Measurements from ENCODE around the gene MYL6. TPM values are rescaled to one million over a fixed set of nuclear protein-coding genes. Genes with fewer than 3 reads are reported as not detected.

The MYL6 gene
- total and polyA plus RNA-seq, 4 donors = 1,471 to 3,593 (median 2,197) TPM

- DNase-seq = peak; percentile 99 to 100 (median 100)
- peak; percentile 96 for ATAC-seq (ENCODE audit: insufficient read depth, low FRiP score)
- Histone ChIP-seq H3K4me3 (peak within 1 kb of the TSS; percentile 77), H3K36me3 (ENCODE audit: control insufficient read depth in 4 of 4, insufficient read depth in 4 of 4, low read length in 4 of 4) (peaks cover 2 to 27% (median 20%) of the 10 kb centered on the region in 4 donors), H3K27me3 (ENCODE audit: control insufficient read depth in 3 of 3, insufficient read depth in 3 of 3, low read length in 2 of 3) (no peaks in the 10 kb centered on the region), H3K4me1 (ENCODE audit: control insufficient read depth in 5 of 5, insufficient read depth in 5 of 5, low read length in 5 of 5) (peaks cover 0 to 27% (median 12%) of the 10 kb centered on the region in 5 donors), H3K27ac (ENCODE audit: low read depth in 1 of 2, low read length in 1 of 2) (peak within 1 kb of the TSS; percentile 82 to 88), H3K9me3 (ENCODE audit: control insufficient read depth in 4 of 4, insufficient read depth in 3 of 4, low read length in 3 of 4) (no peaks in the 10 kb centered on the region), H3K9ac (ENCODE audit: insufficient read depth in 1 of 2, low read length in 2 of 2) (peak within 1 kb of the TSS; percentile 50 to 84)
- TF ChIP-seq, protein P1, sequence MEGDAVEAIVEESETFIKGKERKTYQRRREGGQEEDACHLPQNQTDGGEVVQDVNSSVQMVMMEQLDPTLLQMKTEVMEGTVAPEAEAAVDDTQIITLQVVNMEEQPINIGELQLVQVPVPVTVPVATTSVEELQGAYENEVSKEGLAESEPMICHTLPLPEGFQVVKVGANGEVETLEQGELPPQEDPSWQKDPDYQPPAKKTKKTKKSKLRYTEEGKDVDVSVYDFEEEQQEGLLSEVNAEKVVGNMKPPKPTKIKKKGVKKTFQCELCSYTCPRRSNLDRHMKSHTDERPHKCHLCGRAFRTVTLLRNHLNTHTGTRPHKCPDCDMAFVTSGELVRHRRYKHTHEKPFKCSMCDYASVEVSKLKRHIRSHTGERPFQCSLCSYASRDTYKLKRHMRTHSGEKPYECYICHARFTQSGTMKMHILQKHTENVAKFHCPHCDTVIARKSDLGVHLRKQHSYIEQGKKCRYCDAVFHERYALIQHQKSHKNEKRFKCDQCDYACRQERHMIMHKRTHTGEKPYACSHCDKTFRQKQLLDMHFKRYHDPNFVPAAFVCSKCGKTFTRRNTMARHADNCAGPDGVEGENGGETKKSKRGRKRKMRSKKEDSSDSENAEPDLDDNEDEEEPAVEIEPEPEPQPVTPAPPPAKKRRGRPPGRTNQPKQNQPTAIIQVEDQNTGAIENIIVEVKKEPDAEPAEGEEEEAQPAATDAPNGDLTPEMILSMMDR (IDR thresholded peaks at IDR 0.05; ENCODE audit: control extremely low read depth, extremely low read depth) = no peak
- 0% methylated on average over 49 of the region's 49 CpGs for WGBS, 2 donors
Observed at GRCh38 chr12:56127888-56128669, 30.1 kb upstream of the MYL6 start, which contains the start of gene ESYT1. Gene ESYT1, plus strand, starts transcription at chr12:56128267. Its CDS starts 53 bp downstream, at chr12:56128320.

DNA sequence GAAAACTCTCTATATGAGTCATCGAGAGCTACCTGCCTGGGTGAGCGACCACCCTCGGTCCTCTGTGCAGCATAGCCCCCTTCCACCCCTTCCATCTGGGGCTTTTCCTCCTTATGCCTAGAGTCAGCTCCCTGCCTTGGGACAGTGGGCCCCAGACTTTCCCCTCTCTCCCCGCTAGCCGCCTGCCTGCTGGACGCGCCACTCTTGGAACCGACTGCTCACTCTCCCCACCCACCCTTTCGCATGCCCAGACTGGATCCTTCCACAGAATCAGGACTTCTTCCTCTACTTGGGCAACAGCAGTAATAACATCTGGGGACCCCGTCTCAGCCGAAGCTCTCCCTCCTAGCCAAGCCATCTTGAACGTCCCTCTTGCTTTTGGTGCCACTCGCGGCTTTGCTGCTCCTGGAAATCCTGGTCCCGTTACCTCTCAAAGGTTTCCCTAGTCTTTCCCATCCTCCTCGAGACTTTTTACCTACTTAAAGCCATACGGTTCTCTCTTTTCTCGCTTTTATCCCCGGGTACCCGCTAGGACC, 29.4 kb upstream of the MYL6 start:
- H3K9me3 ChIP-seq (ENCODE audit: control insufficient read depth in 4 of 4, insufficient read depth in 3 of 4, low read length in 3 of 4) = no peaks in the 10 kb centered on the region
- DNase-seq (peak; percentile 50 to 60 (median 60)), ATAC-seq (ENCODE audit: insufficient read depth, low FRiP score) (no peak)
- peaks cover 0 to 27% (median 12%) of the 10 kb centered on the region in 5 donors for H3K4me1 ChIP-seq (ENCODE audit: control insufficient read depth in 5 of 5, insufficient read depth in 5 of 5, low read length in 5 of 5)
- H3K36me3 ChIP-seq (ENCODE audit: control insufficient read depth in 4 of 4, insufficient read depth in 4 of 4, low read length in 4 of 4) = peaks cover 8 to 33% (median 26%) of the 10 kb centered on the region in 4 donors
- H3K27ac ChIP-seq (ENCODE audit: low read depth in 1 of 2, low read length in 1 of 2) = peak overlapping the region; percentile 71 to 88
- H3K4me3 ChIP-seq = peak overlapping the region; percentile 77
- WGBS, 2 donors = 0% methylated on average over 20 of the region's 20 CpGs
- TF ChIP-seq, protein P1 (IDR thresholded peaks at IDR 0.05; ENCODE audit: control extremely low read depth, extremely low read depth) = no peak
- H3K9ac ChIP-seq (ENCODE audit: insufficient read depth in 1 of 2, low read length in 2 of 2) = peak overlapping the region; percentile 50 to 82
- no peaks in the 10 kb centered on the region for H3K27me3 ChIP-seq (ENCODE audit: control insufficient read depth in 3 of 3, insufficient read depth in 3 of 3, low read length in 2 of 3)

DNA sequence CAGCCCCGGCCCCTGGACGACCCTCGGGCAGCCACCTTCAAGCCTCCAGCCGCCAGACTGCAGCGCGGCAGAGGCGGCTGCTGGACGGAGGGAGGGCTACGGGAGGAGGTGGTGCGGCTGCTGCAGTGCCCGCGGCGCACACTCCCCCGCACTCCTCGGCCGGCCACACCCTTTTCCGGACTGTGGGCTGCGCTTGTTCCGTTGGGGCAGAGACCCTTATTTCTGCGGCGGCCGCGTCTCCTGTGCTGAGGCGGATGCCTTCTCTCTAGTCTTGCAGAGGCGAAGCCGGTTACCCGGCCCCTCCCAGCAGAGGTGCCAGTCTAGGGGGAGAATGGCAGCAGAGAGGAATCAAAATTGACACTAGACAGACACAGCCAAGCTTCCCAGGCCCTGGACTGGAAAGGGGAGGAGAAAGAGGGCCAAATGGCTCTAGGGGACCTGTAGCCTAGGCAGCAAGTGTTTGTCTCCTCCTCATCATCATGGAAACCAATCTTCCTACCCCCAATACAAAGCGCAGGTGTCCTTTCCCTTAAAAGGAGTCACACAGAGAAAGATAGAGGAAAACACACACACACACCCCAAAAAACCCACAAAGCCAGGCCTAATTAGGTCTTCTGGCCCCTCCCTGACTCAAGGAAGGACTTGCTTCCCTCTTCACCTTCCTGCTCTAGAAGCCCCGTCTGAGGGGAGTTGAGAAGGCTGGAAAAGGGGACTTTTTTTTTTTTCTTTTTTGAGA, 28.8 kb upstream of the MYL6 start:
- no peaks in the 10 kb centered on the region for H3K27me3 ChIP-seq (ENCODE audit: control insufficient read depth in 3 of 3, insufficient read depth in 3 of 3, low read length in 2 of 3)
- peak; percentile 13 for ATAC-seq (ENCODE audit: insufficient read depth, low FRiP score)
- TF ChIP-seq, protein P1 (IDR thresholded peaks at IDR 0.05; ENCODE audit: control extremely low read depth, extremely low read depth) = no peak
- peak overlapping the region in 1 of 2 donors; percentile 82 for H3K9ac ChIP-seq (ENCODE audit: insufficient read depth in 1 of 2, low read length in 2 of 2)
- peak overlapping the region; percentile 71 to 88 for H3K27ac ChIP-seq (ENCODE audit: low read depth in 1 of 2, low read length in 1 of 2)
- peak; percentile 67 to 74 (median 68) for DNase-seq
- H3K4me3 ChIP-seq = peak overlapping the region; percentile 77
- 0 to 2% methylated on average over 29 of the region's 29 CpGs for WGBS, 2 donors
- peaks cover 14 to 39% (median 32%) of the 10 kb centered on the region in 4 donors for H3K36me3 ChIP-seq (ENCODE audit: control insufficient read depth in 4 of 4, insufficient read depth in 4 of 4, low read length in 4 of 4)
- no peaks in the 10 kb centered on the region for H3K9me3 ChIP-seq (ENCODE audit: control insufficient read depth in 4 of 4, insufficient read depth in 3 of 4, low read length in 3 of 4)
- H3K4me1 ChIP-seq (ENCODE audit: control insufficient read depth in 5 of 5, insufficient read depth in 5 of 5, low read length in 5 of 5) = peaks cover 0 to 27% (median 12%) of the 10 kb centered on the region in 5 donors
